NCI-H82 (cell line): Measurements from ENCODE around the gene HTR6.

ENCODE experiments used
- DNase-seq: peaks from one replicate; lab custom pipeline; 2025; lab: John Stamatoyannopoulos, UW

HTR6 gene

DNA sequence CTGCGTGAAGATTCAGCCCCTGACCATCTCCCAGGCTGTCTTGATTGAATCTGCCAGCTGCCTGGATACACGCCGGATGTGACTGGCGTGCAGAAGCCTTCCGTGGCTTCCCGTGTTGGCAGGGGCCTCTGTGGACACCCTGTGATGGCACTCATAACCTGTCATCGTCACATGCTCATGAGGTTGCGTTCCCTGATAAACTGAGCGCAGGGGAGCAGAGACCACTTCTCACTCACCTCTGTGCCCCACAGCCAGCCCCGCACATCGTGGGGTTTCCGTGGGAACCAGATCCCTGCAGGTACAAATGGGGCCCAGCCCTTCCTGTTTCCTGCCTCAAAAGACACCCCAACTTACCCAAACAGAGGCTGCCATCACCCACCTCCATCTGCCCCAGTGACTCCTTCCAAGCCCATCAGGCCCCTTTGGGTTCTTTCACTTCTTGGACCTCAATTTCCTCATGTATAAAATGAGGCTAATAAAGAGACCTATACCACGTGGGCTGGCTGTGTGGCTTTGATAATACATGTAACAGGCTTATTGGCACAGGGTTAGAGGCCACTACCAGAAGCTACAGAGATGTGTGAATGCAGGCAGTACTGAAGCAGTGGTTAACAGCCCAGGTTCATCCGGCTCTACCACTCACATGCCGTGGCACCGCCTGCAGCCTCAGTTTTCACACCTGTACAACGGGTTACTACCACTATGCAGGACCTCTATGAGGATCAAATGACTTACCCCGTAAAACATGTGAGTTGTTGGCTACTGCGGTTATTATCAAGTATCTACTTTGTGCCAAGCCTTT lies 23.6 kb downstream of the HTR6 start:
- no peak for DNase-seq

DNA sequence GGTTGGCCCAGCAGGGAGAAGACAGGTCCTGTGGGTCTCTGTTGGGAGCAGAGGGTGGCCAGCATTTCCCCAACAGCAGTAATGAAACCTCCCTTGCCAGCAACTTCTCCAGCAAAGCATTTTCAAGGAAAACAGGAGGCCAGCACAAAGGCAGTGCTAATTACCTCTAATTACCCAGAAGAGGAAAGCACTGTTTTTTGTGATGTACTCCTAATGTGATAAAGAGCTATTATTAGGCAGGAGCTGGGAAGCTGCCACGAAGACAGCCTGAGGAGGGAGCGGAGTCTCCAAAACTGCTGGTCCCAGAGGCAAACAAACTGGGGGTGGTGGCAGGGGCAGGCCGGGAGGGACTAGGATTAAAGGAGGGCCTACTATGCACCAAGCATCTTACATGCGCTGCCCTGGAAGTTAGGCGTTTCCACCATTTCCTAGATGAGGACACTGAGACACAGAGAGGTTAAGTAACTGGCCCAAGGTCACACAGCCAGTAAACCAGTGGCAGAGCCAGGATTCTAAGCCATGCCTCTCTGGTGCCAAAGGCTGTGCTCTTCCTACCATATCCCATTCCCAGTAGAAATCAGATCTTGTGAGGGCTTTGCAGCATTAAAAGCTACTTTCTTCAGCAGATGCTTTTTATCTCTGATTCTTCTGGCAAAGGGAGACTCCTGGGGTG lies 24.5 kb downstream of the HTR6 start:
- DNase-seq, result no peak

DNA sequence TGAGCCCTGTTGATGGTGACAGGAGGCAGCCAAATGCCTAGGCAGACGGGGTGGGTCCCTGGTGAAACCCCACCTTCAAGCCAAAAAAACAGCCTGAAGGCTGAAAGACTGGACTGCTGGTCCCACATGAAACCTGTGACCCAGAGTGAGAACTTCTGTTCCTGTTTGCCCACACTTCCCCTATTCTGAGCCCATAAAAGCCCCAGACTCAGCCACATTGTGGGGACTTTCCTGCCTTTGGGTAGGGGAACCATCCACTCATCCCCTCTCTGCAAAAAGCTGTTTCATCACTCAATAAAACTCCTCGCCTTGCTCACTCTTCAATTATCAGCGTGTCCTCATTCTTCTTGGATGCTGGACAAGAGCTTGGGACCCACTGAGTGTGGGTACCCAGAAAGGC lies 25.2 kb downstream of the HTR6 start:
- no peak for DNase-seq

DNA sequence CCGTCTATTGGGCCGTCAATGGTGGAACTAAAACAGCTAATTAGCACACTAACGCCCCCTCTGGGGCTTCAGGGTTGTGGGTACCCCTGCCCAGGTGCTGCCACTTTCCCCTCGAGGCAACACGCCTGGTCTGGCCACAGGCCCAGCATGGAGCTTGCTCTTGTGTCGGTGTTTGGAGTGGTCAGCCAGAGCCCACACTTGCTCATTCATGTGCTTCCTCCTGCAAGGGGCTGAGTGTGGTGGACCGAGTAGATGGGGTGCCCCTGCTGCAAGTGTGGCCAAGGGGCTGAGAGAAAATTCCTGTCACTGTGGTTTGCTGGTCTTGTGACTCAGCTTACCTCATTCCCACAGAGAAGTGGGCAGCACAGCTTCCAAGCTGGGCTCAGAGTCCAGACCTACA lies 25.7 kb downstream of the HTR6 start:
- DNase-seq, result no peak

DNA sequence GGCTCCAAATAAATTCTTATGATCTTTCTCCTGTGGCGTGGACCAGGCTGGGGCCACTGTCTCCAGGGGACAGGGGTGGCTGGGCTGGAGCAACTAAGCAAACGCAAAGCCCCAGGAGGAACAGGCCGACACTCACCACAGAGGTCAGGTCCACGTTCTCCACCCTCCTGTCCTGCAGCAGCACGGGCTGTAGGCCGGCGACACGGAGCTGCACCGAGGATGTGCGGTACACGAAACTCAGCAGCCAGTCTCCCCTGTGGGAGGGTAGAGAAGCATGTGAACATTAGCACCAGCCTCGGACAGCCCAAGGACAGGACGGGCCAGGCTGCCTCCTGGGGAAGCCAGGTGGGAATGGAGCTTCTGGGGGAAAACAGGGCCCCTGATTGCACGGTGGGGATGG lies 29.6 kb downstream of the HTR6 start:
- no peak for DNase-seq

DNA sequence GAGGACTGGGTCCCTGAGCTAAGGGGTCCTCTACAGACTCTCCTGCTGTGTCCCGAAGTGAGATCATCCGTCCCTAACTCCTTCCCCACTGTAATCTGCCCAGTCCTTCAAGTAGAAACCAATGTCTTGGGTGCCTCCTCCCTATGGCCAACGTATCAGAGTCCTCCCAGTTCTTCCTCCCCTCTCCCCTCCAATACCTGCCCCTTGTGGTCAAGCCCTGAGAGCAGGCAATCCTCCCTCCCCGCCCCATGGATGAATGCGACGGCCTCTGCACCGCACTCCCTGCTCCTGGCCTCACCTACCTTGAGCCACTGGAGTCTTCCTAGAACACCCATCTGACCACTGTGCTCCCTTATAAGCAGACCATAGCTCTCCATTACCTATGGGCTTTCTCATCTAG lies 31.1 kb downstream of the HTR6 start:
- DNase-seq, result no peak

DNA sequence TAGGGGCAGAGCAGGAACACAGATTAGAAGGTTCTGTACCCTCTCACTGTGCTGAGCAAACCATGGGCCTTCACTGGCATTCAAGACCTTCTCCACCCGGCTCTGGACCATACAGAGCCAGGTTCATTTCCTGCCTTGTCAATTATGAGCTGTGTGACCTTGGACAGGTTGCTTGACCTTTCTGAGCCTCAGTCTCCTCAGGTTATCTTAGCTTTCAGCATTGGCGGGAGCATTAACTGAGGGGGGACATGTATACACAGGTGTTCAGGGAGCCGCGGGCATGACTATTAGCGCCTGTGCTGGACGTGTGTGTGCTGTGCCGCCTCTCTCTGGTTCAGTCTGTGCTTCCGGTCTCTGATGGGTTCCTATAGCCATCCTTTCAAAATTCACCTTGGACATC lies 32.1 kb downstream of the HTR6 start:
- DNase-seq, result no peak

DNA sequence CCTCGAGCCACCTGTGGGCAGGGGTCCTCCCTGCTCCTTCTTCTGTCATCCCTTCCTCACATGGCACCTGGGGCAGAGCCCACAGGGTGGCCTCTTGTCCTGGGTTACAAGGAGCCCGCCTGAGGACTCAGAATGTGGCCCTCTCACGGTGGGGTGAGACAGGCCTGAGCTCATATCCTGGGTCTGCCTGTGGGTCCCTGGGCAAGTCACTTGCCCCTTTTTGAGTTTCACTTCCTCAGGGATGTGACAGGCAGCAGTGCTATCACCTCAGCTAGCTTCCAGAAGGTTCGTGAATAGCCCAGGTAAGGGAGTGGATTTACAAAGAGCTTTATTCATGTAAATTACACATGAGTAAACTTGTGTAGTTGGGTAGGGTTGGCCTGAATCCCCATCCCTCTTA lies 33.5 kb downstream of the HTR6 start:
- DNase-seq, result no peak

DNA sequence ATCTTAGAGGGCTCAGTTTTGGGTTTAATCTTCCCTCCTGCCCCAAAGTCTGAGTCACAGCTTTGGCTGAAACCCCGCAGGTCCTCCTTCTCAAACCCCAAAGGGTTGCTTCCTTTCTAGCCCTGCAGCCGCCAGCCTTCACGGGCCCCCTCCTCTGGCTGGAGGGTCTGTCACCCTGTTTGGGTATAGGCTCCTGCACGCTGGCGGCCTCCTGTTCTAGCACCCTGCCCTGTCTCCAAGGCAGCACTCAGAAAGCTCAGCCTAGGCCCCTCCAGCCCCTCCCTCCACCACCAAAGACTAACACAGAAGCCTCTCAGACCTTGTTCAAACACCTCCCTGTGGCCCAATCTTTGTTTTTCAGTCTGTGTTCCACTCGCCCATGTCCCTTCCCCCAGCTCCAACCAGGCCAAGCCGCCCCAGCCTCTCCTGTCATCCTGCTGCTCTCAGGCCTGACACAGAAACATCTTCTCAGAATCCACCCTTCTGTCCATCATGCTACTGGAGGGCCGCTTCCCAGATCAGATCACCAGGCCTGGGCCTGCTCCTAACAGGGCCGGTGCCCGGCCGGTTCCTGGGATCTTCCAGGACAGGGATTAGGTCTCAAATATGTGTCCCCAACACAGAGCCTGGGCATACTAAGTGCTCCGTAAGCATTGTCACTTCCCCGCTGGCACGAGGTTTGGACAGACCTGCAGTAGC lies 35.6 kb downstream of the HTR6 start:
- DNase-seq, result no peak

DNA sequence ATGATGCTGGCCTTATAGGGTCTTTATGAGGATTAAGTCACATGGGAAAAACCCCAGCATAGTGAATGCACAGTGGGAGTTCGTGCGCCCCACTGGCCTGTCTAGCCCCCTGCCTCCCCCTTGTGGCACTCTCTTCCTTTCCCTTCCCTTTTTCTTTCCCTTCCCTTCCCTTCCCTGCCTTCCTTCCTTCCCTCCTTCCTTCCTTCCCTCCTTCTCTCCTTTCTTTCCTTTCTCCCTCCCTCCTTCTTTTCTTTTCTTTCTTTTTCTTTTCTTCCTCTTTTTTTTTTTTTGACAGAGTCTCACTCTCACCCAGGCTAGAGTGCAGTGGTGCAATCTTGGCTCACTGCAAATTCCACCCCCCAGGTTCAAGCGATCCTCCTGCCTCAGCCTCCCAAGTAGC lies 38.6 kb downstream of the HTR6 start:
- no peak for DNase-seq

DNA sequence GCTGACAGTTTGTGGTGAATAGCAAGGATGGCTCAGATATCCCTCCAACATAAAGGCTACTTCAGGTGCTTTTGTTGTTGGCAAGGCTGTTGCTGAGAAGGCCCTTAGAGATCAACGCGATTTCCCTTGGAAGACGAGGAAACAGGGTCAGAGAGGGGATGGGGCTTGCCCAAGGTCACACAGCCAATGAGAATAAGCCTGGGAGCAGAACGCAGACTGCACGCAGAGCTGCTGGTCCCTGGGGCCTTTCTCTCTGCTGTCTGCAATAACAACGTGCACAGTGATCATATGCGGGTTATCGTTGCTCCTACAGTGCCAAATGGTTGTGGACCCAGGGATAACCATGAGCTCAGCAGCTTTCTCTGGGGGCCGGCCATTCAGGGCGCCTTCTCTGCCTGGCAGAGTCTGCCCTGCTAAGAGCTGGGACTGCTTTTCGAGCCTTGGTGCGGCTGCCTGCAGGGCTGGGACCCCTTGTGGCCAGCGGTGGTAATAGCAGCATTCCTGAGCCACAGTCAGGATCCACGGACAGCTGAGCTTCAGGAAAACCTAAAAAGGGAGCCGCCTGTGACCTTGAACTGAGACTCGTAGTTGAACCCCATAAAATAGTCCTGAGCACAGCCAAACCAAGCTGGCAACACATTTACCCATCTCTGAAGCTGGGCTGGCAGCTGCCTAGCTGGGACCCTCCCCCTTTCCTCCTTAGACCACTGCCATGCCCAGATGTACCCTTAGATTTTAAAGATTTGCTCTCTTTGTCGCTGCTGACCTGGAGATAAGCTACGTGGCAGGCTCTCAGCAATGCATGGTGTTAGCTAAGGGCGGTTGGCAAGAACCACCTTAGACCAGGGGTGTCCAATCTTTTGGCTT lies 39.8 kb downstream of the HTR6 start:
- DNase-seq, result peak; percentile 83

DNA sequence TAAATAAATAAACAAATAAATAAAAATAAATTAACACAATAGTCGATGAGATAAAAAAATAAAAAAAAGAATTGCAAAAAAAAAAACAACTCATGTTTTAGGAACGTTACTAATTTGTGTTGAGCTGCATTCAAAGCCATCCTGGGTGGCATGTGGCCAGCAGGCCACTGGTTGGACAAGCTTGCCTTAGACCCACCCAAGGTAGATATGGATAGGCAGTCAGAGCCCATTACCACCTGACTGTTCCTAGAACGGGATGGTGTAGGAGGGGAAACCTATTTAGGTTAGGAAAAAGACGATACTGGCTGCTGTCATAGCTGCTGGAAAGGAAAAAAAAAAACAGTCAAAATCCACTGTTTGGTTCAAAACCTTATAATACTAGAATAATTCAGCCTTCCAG lies 40.8 kb downstream of the HTR6 start:
- DNase-seq, result no peak

DNA sequence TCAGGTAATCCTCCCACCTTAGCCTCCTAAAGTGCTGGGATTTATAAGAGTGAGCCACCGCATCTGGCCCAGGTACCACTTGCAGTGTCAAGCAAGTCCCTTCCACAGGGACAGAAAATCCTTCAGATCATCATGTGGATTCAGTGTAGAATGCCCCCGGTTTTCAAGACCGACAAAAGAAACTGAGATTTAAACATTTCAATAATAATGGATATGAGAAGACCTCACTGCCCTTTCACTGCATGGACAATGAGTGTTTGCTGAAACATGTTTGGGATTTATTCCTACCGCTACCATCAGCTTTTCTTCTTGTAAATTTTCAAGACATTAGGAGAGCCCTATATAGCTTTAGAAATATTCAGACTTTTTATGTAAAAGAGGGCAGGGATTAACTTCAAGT lies 41.5 kb downstream of the HTR6 start:
- DNase-seq, result no peak

DNA sequence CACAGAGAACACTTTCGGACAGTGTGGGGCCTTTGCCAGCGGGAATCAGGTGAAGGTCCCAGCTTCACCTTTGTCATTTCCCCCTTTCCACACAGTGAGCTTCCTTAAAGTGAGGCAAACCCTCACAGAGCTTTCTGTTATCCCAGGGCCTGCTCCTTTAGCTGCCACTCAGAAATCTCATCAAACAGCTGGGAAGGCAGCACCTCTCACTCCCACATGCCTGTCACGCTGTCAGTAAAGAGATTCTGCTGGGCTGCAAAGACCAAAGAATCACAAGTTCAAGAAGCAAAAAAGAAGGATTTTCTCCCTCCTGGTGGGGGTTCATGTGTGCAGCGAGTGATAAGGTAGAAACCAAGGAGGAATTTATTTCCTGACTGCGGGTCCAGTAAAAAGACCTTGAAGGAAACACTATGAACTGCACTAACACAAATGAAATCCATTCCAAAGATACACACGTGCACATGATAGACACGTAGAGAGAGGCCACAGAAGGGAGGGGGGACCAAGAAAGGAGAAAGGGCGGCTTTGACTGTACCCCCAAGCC lies 44.0 kb downstream of the HTR6 start:
- DNase-seq, result peak; percentile 23

DNA sequence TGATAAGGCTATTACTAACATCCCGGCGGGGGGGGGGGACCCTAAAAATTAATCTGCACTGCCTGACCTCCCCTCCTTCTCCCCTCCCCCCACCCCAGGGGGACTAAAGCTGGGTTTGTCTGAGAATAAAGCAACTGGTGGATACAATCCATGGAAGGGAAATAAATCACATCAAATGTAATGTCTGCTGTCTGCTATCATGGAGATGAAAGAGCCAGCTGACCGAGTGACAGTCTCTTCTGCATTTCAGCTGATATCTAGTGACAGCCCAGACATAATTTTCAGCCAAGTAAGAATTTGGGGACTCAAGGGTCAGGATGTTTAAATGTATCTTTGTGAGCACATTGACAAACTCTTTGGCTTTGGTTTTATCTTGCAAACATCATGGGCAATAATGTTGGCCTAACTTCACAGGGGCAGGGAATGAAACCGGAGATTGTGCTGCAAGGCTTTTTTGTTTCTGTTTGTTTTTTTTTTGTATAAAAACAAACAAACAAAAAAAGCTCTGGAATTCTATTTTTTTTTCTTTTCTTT lies 44.7 kb downstream of the HTR6 start:
- no peak for DNase-seq

DNA sequence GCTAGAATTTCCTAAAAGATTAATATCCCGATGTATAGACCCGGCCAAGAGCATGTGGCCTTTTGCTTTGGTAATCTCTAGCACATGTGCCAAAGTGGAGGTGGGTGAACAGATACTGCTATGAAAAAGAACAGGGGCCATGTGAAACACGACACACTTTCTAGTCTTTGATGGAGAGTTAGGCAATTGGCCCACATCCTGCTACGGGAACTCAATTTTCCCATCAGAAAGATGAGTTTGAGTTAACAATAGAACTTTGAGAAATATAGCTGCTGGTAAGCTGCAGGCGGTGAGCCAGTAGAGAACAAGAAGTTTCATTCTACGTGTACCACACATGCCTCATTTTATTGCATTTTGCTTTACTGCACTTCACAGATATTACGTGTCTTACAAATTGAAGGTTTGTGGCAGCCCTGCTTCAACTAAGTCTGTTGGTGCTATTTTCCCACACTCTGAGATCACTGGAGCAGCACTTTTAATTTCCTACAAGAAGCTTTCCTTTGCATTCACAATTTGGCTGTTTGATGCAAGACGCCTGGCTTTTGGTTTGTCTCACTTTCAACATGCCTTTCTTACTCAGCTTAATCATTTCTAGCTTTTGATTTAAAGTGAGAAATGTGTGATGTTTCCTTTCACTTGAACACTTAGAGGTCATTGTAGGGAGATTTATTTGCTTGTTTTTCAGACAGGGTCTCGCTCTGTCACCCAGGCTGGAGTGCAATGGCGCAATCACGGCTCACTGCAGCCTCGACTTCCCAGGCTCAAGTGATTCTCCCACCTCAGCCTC lies 46.3 kb downstream of the HTR6 start:
- no peak for DNase-seq

DNA sequence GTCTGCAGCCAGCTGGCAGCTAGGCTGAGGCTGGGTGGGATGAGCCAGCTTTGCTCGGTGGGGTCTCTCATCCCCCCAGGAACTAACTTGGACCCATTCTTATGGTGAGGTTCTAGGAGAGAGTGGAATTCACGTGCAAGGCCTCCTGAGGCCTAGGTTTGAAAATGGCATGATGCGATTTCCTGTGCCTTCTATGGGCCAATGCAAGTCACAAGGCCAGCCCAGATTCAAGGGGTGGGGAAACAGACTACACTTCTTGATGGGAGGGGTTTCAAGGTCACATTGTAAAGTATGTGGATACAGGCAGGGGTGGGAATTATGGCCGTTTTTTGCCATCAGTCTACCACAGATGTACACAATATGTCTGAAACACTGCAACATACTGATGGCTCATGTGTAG lies 48.3 kb downstream of the HTR6 start:
- no peak for DNase-seq

DNA sequence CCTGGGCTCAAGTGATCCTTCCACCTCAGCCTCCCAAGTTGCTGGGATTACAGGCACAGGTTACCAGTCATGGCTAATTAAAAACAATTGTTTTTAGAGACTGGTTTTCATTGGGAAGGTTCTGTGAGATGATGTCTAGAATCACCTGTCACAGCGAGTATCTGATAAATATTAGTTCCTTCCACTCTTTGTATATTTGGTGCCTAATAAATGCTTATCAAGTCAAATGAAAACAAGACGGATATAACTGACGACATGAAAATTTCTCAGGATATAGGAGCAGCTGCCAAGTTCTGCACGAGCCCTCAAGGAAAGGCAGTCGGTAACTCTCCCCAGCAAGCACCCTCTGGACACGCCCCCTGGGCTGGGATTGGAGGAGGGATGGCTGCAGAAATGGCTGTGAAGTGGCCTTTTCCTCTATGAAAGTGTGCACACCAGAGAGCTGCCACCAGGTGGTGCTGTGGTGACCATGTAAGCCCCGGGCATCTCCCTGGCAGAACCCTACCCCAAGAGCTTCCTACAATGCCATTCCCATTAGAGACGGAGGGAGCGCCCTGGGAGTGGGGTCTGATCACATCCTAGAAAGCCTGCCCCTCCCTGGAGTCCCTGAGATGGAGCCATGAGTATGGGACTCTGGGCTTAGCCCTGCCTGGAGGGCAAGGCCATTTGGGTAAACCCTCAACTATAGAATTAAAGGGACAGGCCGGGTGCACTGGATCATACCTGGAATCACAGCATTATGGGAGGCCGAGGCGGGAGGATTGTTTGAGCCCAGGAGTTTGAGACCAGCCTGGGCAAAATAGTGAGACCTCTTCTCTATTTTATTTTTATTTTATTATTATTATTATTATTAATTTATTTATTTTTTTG lies 50.9 kb downstream of the HTR6 start:
- DNase-seq, result peak; percentile 100

DNA sequence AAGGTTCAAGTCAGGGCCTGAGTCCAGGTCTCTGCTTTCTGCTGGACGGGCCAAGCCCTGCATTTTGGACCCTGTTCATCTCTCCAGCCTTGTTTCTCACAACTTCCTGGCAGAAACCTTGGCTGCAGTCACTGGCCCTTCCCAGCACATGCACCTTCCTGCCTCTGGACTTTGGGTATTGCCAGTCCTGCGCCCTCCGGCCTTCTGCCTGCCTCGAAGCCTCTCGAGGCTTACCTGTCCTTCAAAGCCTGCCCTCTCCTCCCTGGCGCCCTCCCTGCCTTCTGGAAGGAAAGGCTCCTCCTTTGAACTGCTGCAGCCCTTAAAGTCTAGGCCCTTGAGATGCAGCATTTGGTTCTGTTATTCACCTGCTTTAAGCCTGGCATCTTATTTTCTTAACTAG lies 52.8 kb downstream of the HTR6 start:
- no peak for DNase-seq

DNA sequence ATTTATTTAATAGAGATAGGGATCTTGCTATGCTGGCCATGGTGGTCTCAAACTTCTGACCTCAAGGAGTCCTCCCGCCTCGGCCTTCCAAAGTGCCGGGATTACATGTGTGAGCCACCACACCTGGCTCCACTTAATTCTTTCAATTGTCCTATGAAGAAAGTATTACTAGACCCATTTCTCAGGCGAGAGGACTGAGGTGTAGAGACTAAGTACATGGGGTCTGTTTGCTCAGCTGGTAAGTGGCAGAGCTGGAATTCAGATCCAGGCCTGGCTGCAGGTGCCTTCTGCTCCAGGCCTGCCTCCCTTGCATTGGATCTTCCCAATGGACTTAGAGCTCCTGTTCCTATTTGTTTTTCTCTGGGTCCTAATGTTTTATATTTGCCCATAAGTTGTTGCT lies 55.5 kb downstream of the HTR6 start:
- DNase-seq, result no peak
